H1 (cell line): ENCODE data around the gene COLEC11. TPM values are rescaled to one million over a fixed set of nuclear protein-coding genes. Genes with fewer than 3 reads are reported as not detected.
A peak's percentile ranks its signal among the peaks of the same experiment; 100 is the strongest.

Experiments used
- CTCF ChIA-PET: fragments of 300-600 bp; sonication (Branson Sonifier 250); formaldehyde crosslinking; loops from one replicate; lab custom pipeline; 2021; ENCODE audit not compliant: partially characterized antibody; lab: Charles Lee
- POLR2A ChIA-PET: fragments of 300-600 bp; sonication (Branson Sonifier 250); formaldehyde crosslinking; loops from one replicate; lab custom pipeline; 2021; ENCODE audit warnings: inconsistent platforms; ENCODE audit not compliant: partially characterized antibody; lab: Charles Lee
- DNase-seq, 2 experiments: peaks; one replicate each; pipeline versions ENCODE4 v3.0.0 to v3.0.0-alpha.2; 2010 to 2022; ENCODE audit warnings: low spot score in 2 of 2, low read depth in 1 of 2, mixed read lengths in 1 of 2
- FAIRE-seq: peaks from 2 replicates; lab custom pipeline; 2011; peaks lifted over from hg19 to GRCh38; lab: Jason Lieb, UNC
- H2AFZ ChIP-seq: 2 replicates; pipeline ENCODE4 v1.8.1; 2012; ENCODE audit warnings: low read length, inconsistent platforms
- H2AK5ac ChIP-seq: 2 replicates; pipeline ENCODE4 v1.6.1; 2013; ENCODE audit warnings: low read depth, low read length
- H2BK120ac ChIP-seq: replicated peaks from 2 replicates; pipeline ENCODE3; 2013; ENCODE audit warnings: low read depth, low read length, inconsistent platforms
- H2BK12ac ChIP-seq: 2 replicates; pipeline ENCODE4 v1.6.1; 2013; ENCODE audit warnings: low read depth, low read length
- H2BK15ac ChIP-seq: 2 replicates; pipeline ENCODE4 v1.6.1; 2013; ENCODE audit warnings: low read length
- H2BK20ac ChIP-seq: 2 replicates; pipeline ENCODE4 v1.6.1; 2013; ENCODE audit warnings: low read length
- H2BK5ac ChIP-seq: 2 replicates; pipeline ENCODE4 v1.6.1; 2013; ENCODE audit warnings: low read depth, low read length
- H3K14ac ChIP-seq: 2 replicates; pipeline ENCODE4 v1.6.1; 2013; ENCODE audit warnings: inconsistent platforms; ENCODE audit not compliant: insufficient read length
- H3K18ac ChIP-seq: 2 replicates; pipeline ENCODE4 v1.6.1; 2013; ENCODE audit warnings: low read length; ENCODE audit errors: extremely low read depth
- H3K23ac ChIP-seq: 2 replicates; pipeline ENCODE4 v1.6.1; 2013; ENCODE audit warnings: inconsistent platforms; ENCODE audit not compliant: insufficient read length
- H3K23me2 ChIP-seq: 2 replicates; pipeline ENCODE4 v1.6.1; 2013; ENCODE audit warnings: low read depth, low read length
- H3K27ac ChIP-seq: 2 replicates; pipeline ENCODE4 v1.6.1; 2011; ENCODE audit warnings: low read depth, low read length, inconsistent platforms
- H3K27me3 ChIP-seq, 4 experiments: replicated peaks in 1 of 4; 1 replicate in 1 of 4; 2 replicates in 3 of 4; pipeline versions ENCODE4 v1.6.1 to v1.8.1; 2011 to 2013; ENCODE audit warnings: low read length in 3 of 4, mild to moderate bottlenecking in 3 of 4, inconsistent platforms in 2 of 4, mixed read lengths in 2 of 4, moderate library complexity in 1 of 4; ENCODE audit not compliant: control insufficient read depth in 3 of 4, insufficient read depth in 3 of 4; ENCODE audit errors: extremely low read depth in 1 of 4
- H3K36me3 ChIP-seq, 4 experiments: 2 replicates each; pipeline versions ENCODE4 v1.6.1 to v1.8.1; 2011 to 2013; ENCODE audit warnings: mild to moderate bottlenecking in 4 of 4, low read length in 3 of 4, moderate library complexity in 2 of 4, control low read depth in 1 of 4, inconsistent platforms in 1 of 4; ENCODE audit not compliant: insufficient read depth in 4 of 4, control insufficient read depth in 2 of 4
- H3K4ac ChIP-seq: replicated peaks from 2 replicates; pipeline ENCODE3; 2013; ENCODE audit warnings: low read length, low read depth, mixed read lengths, inconsistent platforms; ENCODE audit not compliant: insufficient read length
- H3K4me1 ChIP-seq, 4 experiments: replicated peaks in 1 of 4; 1 replicate in 1 of 4; 2 replicates in 3 of 4; pipeline versions ENCODE4 v1.6.1 to v1.8.1; 2011 to 2013; ENCODE audit warnings: low read length in 3 of 4, inconsistent platforms in 2 of 4, mixed read lengths in 1 of 4; ENCODE audit not compliant: insufficient read depth in 4 of 4, control insufficient read depth in 3 of 4
- H3K4me2 ChIP-seq, 2 experiments: 2 replicates each; pipeline versions ENCODE4 v1.6.1 to v1.8.1; 2011 to 2013; ENCODE audit warnings: low read depth in 2 of 2, low read length in 2 of 2, control low read depth in 1 of 2, inconsistent platforms in 1 of 2, mild to moderate bottlenecking in 1 of 2; ENCODE audit not compliant: insufficient read depth in 1 of 2
- H3K4me3 ChIP-seq, 4 experiments: fragments of 200-600, 300-600 bp in 1 of 4; sonication (generic), shearing (Covaris generic), sonication (Bioruptor Twin) in 1 of 4; 2 replicates each; pipeline versions ENCODE4 v1.5.1 to v1.8.1; 2011 to 2016; ENCODE audit warnings: low read length in 4 of 4, low read depth in 3 of 4, control low read depth in 2 of 4, inconsistent platforms in 2 of 4, mild to moderate bottlenecking in 2 of 4, mixed read lengths in 1 of 4, moderate library complexity in 1 of 4; ENCODE audit not compliant: insufficient read depth in 2 of 4; ENCODE audit errors: extremely low read depth in 1 of 4
- H3K56ac ChIP-seq: replicated peaks from 2 replicates; pipeline ENCODE3; 2013; ENCODE audit warnings: low read depth, mild to moderate bottlenecking, mixed read lengths, low read length, inconsistent platforms; ENCODE audit not compliant: insufficient read length
- H3K79me1 ChIP-seq: 2 replicates; pipeline ENCODE4 v1.6.1; 2013; ENCODE audit warnings: low read depth, low read length, control low read depth
- H3K79me2 ChIP-seq, 2 experiments: 2 replicates each; pipeline versions ENCODE4 v1.6.1 to v1.8.1; 2012 to 2013; ENCODE audit warnings: low read length in 2 of 2, mild to moderate bottlenecking in 2 of 2, inconsistent platforms in 1 of 2; ENCODE audit not compliant: insufficient read depth in 2 of 2, control insufficient read depth in 1 of 2
- H3K9ac ChIP-seq, 4 experiments: replicated peaks in 1 of 4; 1 replicate in 1 of 4; 2 replicates in 3 of 4; pipeline versions ENCODE4 v1.6.1 to v1.8.1; 2011 to 2013; ENCODE audit warnings: low read depth in 3 of 4, low read length in 3 of 4, control low read depth in 2 of 4, mild to moderate bottlenecking in 2 of 4, moderate library complexity in 2 of 4, inconsistent platforms in 1 of 4; ENCODE audit errors: extremely low read depth in 1 of 4
- H3K9me3 ChIP-seq, 2 experiments: 2 replicates each; pipeline versions ENCODE4 v1.6.1 to v1.8.1; 2012 to 2013; ENCODE audit warnings: mild to moderate bottlenecking in 2 of 2, moderate library complexity in 2 of 2, control low read depth in 1 of 2, inconsistent platforms in 1 of 2, low read depth in 1 of 2, low read length in 1 of 2, mixed read lengths in 1 of 2; ENCODE audit not compliant: insufficient read depth in 2 of 2
- H4K20me1 ChIP-seq, 2 experiments: replicated peaks in 1 of 2; 2 replicates each; pipeline versions ENCODE3 to v1.8.1; 2011 to 2013; ENCODE audit warnings: inconsistent platforms in 2 of 2, low read length in 2 of 2, mild to moderate bottlenecking in 1 of 2; ENCODE audit not compliant: insufficient read depth in 2 of 2, control insufficient read depth in 1 of 2
- H4K5ac ChIP-seq: 2 replicates; pipeline ENCODE4 v1.6.1; 2013; ENCODE audit warnings: low read length, low read depth, mixed read lengths, inconsistent platforms; ENCODE audit not compliant: insufficient read length
- H4K8ac ChIP-seq: 2 replicates; pipeline ENCODE4 v1.8.0; 2013; ENCODE audit warnings: mild to moderate bottlenecking, moderate library complexity, low read length, inconsistent platforms; ENCODE audit not compliant: insufficient read depth; ENCODE audit errors: extremely low read depth
- H4K91ac ChIP-seq: replicated peaks from 2 replicates; pipeline ENCODE3; 2013; ENCODE audit warnings: low read length, mixed read lengths, inconsistent platforms; ENCODE audit not compliant: insufficient read length
- BCL11A ChIP-seq, 2 experiments: IDR thresholded peaks; one replicate each; pipeline ENCODE4 v1.6.1; 2011; ENCODE audit warnings: low read depth in 2 of 2, low read length in 2 of 2, mild to moderate bottlenecking in 2 of 2
- CHD1 ChIP-seq: IDR thresholded peaks from 2 replicates; pipeline ENCODE4 v1.6.1; 2012; ENCODE audit warnings: low read depth, low read length, improper control_type of control experiment
- CTBP2 ChIP-seq: IDR thresholded peaks from 2 replicates; pipeline ENCODE4 v1.7.0; 2011; ENCODE audit warnings: borderline replicate concordance, mild to moderate bottlenecking, moderate library complexity, mixed read lengths, low read length; ENCODE audit not compliant: insufficient read depth, insufficient read length
- EP300 ChIP-seq, 2 experiments: IDR thresholded peaks; 1 replicate in 1 of 2; 2 replicates in 1 of 2; pipeline ENCODE4 v1.6.1; 2011 to 2012; ENCODE audit warnings: low read depth in 2 of 2, low read length in 2 of 2, mild to moderate bottlenecking in 2 of 2, borderline replicate concordance in 1 of 2, inconsistent platforms in 1 of 2, moderate library complexity in 1 of 2
- EZH2 ChIP-seq: fragments of 200-600 bp; sonication (generic); IDR thresholded peaks from 2 replicates; pipeline ENCODE4 v1.7.1; 2012; ENCODE audit warnings: low read depth, mild to moderate bottlenecking, moderate library complexity, low read length, inconsistent platforms; ENCODE audit not compliant: severe bottlenecking
- MAFK ChIP-seq: IDR thresholded peaks from 2 replicates; pipeline ENCODE4 v1.6.1; 2012; ENCODE audit warnings: low read depth, mild to moderate bottlenecking, improper control_type of control experiment, low read length
- POLR2AphosphoS5 ChIP-seq: IDR thresholded peaks from 2 replicates; pipeline ENCODE4 v1.6.1; 2011; ENCODE audit warnings: low read depth, low read length
- SRF ChIP-seq: IDR thresholded peaks from 2 replicates; pipeline ENCODE4 v1.6.1; 2011; ENCODE audit warnings: mild to moderate bottlenecking, low read depth, low read length, moderate library complexity
- TEAD4 ChIP-seq: IDR thresholded peaks from 2 replicates; pipeline ENCODE4 v1.6.1; 2012; ENCODE audit warnings: low read depth, low read length, inconsistent platforms, mixed read lengths
- WGBS, 2 experiments: shearing (Covaris generic) in 1 of 2; methylation state at CpG; one replicate each; pipeline versions ENCODE4 v1.1.6 to v1.1.7; 2013 to 2015; ENCODE audit warnings: low lambda C conversion rate in 2 of 2, mixed read lengths in 2 of 2, inconsistent platforms in 1 of 2, low coverage in 1 of 2, missing lambda C conversion rate in 1 of 2; ENCODE audit not compliant: insufficient replicate concordance in 2 of 2, insufficient coverage in 1 of 2, insufficient read length in 1 of 2; ENCODE audit errors: extremely low coverage in 1 of 2, missing lambda C conversion rate in 1 of 2; 5-methylcytosine and 5-hydroxymethylcytosine counted together
- polyA plus RNA-seq, 7 experiments: library from polyadenylated mRNA; depleted of rRNA in 3 of 7; stranded (reverse) in 5 of 7; unstranded in 2 of 7; fragments of >200 nt in 5 of 7; fragments of 200-250 nt in 2 of 7; gene quantifications; 1 replicate in 5 of 7; 2 replicates in 1 of 7; 4 replicates in 1 of 7; pipeline versions ENCODE4 v1.2.1 to v1.2.3, GENCODE V29; 2011 to 2013; ENCODE audit warnings: missing spikeins in 2 of 7, mixed read lengths in 2 of 7
- total RNA-seq: library from RNA; stranded (reverse); fragmentation: NEBNext Ultra II Directional; extraction: Animal tissue kit (Norgen Biotek cat#: 25700); gene quantifications from 2 replicates; pipeline ENCODE4 v1.2.1, GENCODE V29; 2021
- TF ChIP-seq, protein P1 (sequence below): IDR thresholded peaks from 2 replicates; pipeline ENCODE4 v1.6.1; 2012; ENCODE audit warnings: inconsistent platforms

COLEC11 gene
- total and polyA plus RNA-seq, 2 of the 8 experiments (the other 6 are each of a cell fraction or from before 2014, with no cell fraction given), result 0.47 to 0.80 TPM

DNA sequence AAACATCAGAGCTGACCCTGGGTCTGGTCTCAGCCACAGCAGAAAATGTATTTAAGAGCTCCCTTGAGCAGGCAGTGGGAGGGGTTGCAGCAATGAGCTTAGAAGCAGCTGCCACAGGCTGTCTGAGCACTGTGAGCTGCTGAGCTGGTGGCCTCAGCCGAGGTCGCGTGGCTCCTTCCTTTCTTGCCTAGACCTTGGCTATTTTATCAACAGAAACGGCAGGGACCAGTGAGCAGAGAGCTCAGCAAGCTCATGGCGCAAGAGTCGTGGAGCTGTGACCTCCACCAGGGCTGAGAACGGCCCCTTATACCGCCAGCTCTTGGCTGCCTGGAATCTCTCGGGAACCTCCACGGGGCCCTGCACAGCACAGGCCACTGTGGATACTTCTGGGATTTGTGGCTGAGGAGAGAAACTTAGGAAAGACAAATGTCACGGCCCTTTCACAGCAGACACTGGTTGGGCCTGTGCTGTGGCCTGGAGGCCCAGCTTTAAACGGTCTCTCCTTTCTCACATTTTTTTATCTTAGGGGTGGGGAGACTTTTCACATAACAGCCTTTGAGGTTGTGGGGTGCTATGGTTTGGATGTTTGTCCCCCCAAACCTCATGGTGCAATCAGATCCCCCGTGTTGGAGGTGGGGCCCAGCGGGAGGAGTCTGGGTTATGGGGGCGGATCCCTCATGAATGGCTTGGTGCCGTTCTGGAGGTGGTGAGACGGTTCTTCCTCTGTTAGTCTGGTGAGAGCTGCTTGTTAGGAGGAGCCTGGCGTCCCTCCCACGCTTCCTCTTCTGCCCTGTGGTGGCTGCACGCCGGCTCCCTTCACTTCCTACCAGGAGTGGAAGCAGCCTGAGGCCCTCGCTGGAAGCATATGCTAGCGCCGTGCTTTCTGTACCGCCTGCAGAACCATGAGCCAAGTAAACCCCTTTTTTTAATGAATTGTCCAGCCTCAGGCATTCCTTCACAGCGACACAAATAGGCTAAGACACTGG is 64.8 kb downstream of the COLEC11 start:
- Histone ChIP-seq H3K4ac (no peak overlapping the region), H4K8ac (no peak overlapping the region; the same call in 1 of the 2 replicates), H2AK5ac (no peak overlapping the region), H3K4me1 (peaks cover 5 to 19% (median 9%) of the 10 kb centered on the region in 4 experiments; a peak in 5 of 7 replicates), H3K23ac (no peak overlapping the region), H3K27ac (no peak overlapping the region), H3K4me2 (no peak overlapping the region), H2BK15ac (no peak overlapping the region), H3K56ac (no peak overlapping the region), H3K9ac (no peak overlapping the region; a peak in 1 of 7 replicates), H2BK5ac (peak overlapping the region; percentile 41; the same call in 1 of the 2 replicates), H2BK120ac (peak overlapping the region; percentile 67), H2BK20ac (0 out of 2 replicates have a peak overlapping the region, but pooled peaks have one; percentile 15), H3K79me2 (no peaks in the 10 kb centered on the region), H3K4me3 (no peak overlapping the region), H3K14ac (no peak overlapping the region), H2AFZ (peak overlapping the region; percentile 61), H3K23me2 (no peaks in the 10 kb centered on the region), H3K9me3 (no peaks in the 10 kb centered on the region), H3K36me3 (no peaks in the 10 kb centered on the region), H3K27me3 (no peaks in the 10 kb centered on the region), H4K91ac (peak overlapping the region; percentile 60), H3K79me1 (no peaks in the 10 kb centered on the region), H4K5ac (no peak overlapping the region), H3K18ac (peak overlapping the region; percentile 66), H2BK12ac (peak overlapping the region; percentile 64; the same call in 1 of the 2 replicates), H4K20me1 (no peaks in the 10 kb centered on the region)
- 79% methylated on average over 25 of the region's 26 CpGs; no CpG with 5 or more reads in 1 of the 2 experiments for WGBS, 2 experiments
- no peak for FAIRE-seq
- CTCF ChIA-PET, result interaction anchor here (1.1 to 1.6 kb wide), 3 partner anchors 9 to 236 kb away, joined by 3 to 9 read pairs (median 3); no protein-coding TSS in a partner anchor
- POLR2A ChIA-PET, result interaction anchor here (0.7 to 1.1 kb wide), 5 partner anchors 77 to 141 kb away, joined by 3 to 4 read pairs (median 3); partner anchors contain the start of genes RNASEH1 and RPS7
- no peak for DNase-seq
- TF ChIP-seq, protein P1, sequence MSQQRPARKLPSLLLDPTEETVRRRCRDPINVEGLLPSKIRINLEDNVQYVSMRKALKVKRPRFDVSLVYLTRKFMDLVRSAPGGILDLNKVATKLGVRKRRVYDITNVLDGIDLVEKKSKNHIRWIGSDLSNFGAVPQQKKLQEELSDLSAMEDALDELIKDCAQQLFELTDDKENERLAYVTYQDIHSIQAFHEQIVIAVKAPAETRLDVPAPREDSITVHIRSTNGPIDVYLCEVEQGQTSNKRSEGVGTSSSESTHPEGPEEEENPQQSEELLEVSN, result no peak
- TF ChIP-seq BCL11A (IDR thresholded peaks at IDR 0.05; ENCODE audit: low read depth in 2 of 2, low read length in 2 of 2) (no peak), TEAD4 (no peak), CTBP2 (no peak), POLR2AphosphoS5 (no peak), EP300 (IDR thresholded peaks at IDR 0.05; ENCODE audit: borderline replicate concordance in 1 of 2, low read depth in 2 of 2, low read length in 2 of 2) (no peak), EZH2 (no peak), CHD1 (no peak), MAFK (no peak), SRF (no peak)
